ENCODE data around the gene TRIM54. TPM values are rescaled to one million over a fixed set of nuclear protein-coding genes. Genes with fewer than 3 reads are reported as not detected.

Gene TRIM54
- total and polyA plus RNA-seq, 2 of the 4 experiments (the other 2 are of a cell fraction) = 0.15 TPM; not detected in 1

DNA sequence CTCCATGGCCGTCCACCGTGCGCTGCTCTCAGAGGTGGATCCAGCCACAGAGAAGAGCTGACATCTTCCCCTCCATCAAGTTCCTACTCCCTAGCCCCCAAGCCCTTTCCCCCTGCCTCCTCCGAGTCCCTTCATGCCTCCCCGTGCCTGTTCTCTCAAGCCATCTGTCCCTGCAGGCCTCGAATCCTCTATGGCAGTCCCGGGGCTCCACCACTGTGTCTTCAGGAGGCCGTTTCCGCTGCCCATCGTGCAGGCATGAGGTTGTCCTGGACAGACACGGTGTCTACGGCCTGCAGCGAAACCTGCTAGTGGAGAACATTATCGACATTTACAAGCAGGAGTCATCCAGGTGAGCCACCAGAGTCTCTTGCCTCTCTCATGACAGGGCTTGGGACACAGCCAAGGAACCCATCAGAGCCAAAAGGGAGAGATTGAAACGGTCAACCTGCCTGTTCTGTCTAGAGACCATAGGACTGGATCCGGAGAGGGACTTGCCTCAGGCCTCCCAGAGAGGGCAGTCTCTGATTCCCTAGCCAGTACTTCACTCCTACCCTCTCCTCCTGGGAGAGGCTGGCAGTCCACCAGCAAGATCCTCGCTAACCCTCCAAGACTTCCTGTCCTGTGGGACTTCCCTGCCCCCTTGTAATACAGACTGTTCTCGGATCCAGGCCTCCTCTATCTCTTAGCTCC is 16.3 kb downstream of the TRIM54 start:
- Histone ChIP-seq H2BK5ac (ENCODE audit: low read depth, low read length, poor library complexity, severe bottlenecking) (no peak overlapping the region), H3K18ac (ENCODE audit: low read depth, low read length) (no peak overlapping the region), H3K27ac (ENCODE audit: insufficient read depth, low read length) (no peak overlapping the region), H2BK15ac (ENCODE audit: low read depth, low read length) (no peak overlapping the region), H3K9me1 (ENCODE audit: insufficient read depth, low read length) (peaks cover 9% of the 10 kb centered on the region), H2AK9ac (replicated peaks; ENCODE audit: low read depth, low read length, poor library complexity) (no peak overlapping the region), H3K9me3 (ENCODE audit: control insufficient read depth, insufficient read depth, low read length) (no peaks in the 10 kb centered on the region), H3K79me1 (ENCODE audit: low read depth in 1 of 2, low read length in 2 of 2) (no peaks in the 10 kb centered on the region), H3K4ac (ENCODE audit: low read depth, low read length) (no peak overlapping the region), H4K8ac (ENCODE audit: low read depth in 2 of 2, low read length in 2 of 2) (no peak overlapping the region), H4K5ac (ENCODE audit: low read depth, low read length) (no peak overlapping the region), H2BK20ac (ENCODE audit: low read depth, low read length) (no peak overlapping the region), H3K23ac (ENCODE audit: low read depth, low read length) (no peak overlapping the region), H3K56ac (ENCODE audit: extremely low read depth, insufficient read depth, low read length) (no peak overlapping the region), H4K20me1 (ENCODE audit: insufficient read depth, low read length) (no peaks in the 10 kb centered on the region; the same call in 1 of the 2 replicates), H2AFZ (replicated peaks; ENCODE audit: low read length, poor library complexity) (peak overlapping the region; percentile 5), H3K14ac (replicated peaks; ENCODE audit: low read depth, low read length) (no peak overlapping the region), H3K9ac (ENCODE audit: low read depth, low read length) (no peak overlapping the region), H4K91ac (ENCODE audit: insufficient read depth, low read depth, low read length) (no peak overlapping the region), H2BK120ac (ENCODE audit: low read depth, low read length) (no peak overlapping the region), H3K4me2 (ENCODE audit: low read depth, low read length) (no peak overlapping the region), H2AK5ac (ENCODE audit: low read depth, low read length) (no peak overlapping the region), H3K36me3 (ENCODE audit: control insufficient read depth, insufficient read depth, low read length) (no peaks in the 10 kb centered on the region), H3K4me1 (ENCODE audit: control insufficient read depth, insufficient read depth, low read length) (peaks cover 5% of the 10 kb centered on the region), H3K27me3 (ENCODE audit: control insufficient read depth, insufficient read depth, low read length) (peaks cover 8% of the 10 kb centered on the region), H3K4me3 (ENCODE audit: insufficient read depth, low read depth, low read length) (no peak overlapping the region)
- intact Hi-C loops (cut with micrococcal nuclease) = no loop called here
- no TSS peak for BruUV-seq (replicated peaks)
- peak; percentile 19; the same call in 1 of the 2 replicates for ATAC-seq (ENCODE audit: low read depth)
- dilution Hi-C loops (cut with HindIII; ENCODE audit: low sequenced_read_pairs, unreplicated experiment) = no loop called here
- no peak for DNase-seq
- WGBS, 2 experiments (ENCODE audit: extremely low coverage in 2 of 2, insufficient read length in 1 of 2) = 76% methylated on average over 12 of the region's 18 CpGs; no CpG with 5 or more reads in 1 of the 2 experiments
- POLR2A ChIA-PET (ENCODE audit: unreplicated experiment) = no interaction called here
- no peak for TF ChIP-seq MXI1 (IDR thresholded peaks at IDR 0.05; ENCODE audit: borderline replicate concordance, low read depth, low read length)
- TF ChIP-seq CEBPB (IDR thresholded peaks at IDR 0.05; ENCODE audit: low read depth, low read length) = no peak
- no peak for TF ChIP-seq BHLHE40 (IDR thresholded peaks at IDR 0.05; ENCODE audit: low read depth, low read length)
- TF ChIP-seq POLR2A (IDR thresholded peaks at IDR 0.05; ENCODE audit: low read depth, low read length) = no peak
- TF ChIP-seq, protein P1, sequence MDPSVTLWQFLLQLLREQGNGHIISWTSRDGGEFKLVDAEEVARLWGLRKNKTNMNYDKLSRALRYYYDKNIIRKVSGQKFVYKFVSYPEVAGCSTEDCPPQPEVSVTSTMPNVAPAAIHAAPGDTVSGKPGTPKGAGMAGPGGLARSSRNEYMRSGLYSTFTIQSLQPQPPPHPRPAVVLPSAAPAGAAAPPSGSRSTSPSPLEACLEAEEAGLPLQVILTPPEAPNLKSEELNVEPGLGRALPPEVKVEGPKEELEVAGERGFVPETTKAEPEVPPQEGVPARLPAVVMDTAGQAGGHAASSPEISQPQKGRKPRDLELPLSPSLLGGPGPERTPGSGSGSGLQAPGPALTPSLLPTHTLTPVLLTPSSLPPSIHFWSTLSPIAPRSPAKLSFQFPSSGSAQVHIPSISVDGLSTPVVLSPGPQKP (IDR thresholded peaks at IDR 0.05; ENCODE audit: borderline replicate concordance, low read depth, low read length) = no peak
- TF ChIP-seq NFE2L2 (IDR thresholded peaks at IDR 0.05; ENCODE audit: low read depth, low read length) = no peak
- TF ChIP-seq, protein P2, sequence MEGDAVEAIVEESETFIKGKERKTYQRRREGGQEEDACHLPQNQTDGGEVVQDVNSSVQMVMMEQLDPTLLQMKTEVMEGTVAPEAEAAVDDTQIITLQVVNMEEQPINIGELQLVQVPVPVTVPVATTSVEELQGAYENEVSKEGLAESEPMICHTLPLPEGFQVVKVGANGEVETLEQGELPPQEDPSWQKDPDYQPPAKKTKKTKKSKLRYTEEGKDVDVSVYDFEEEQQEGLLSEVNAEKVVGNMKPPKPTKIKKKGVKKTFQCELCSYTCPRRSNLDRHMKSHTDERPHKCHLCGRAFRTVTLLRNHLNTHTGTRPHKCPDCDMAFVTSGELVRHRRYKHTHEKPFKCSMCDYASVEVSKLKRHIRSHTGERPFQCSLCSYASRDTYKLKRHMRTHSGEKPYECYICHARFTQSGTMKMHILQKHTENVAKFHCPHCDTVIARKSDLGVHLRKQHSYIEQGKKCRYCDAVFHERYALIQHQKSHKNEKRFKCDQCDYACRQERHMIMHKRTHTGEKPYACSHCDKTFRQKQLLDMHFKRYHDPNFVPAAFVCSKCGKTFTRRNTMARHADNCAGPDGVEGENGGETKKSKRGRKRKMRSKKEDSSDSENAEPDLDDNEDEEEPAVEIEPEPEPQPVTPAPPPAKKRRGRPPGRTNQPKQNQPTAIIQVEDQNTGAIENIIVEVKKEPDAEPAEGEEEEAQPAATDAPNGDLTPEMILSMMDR (conservative IDR thresholded peaks at IDR 0.05; ENCODE audit: low read depth, low read length) = no peak
- no peak for TF ChIP-seq MAFK (IDR thresholded peaks at IDR 0.05; ENCODE audit: low read depth, low read length)
- TF ChIP-seq SMC3 (IDR thresholded peaks at IDR 0.05; ENCODE audit: low read depth, low read length) = no peak
- no peak for TF ChIP-seq MAZ (IDR thresholded peaks at IDR 0.05; ENCODE audit: borderline replicate concordance, low read depth, low read length)
- no peak for TF ChIP-seq CHD1 (IDR thresholded peaks at IDR 0.05; ENCODE audit: low read depth, low read length)
- TF ChIP-seq RCOR1 (IDR thresholded peaks at IDR 0.05; ENCODE audit: insufficient replicate concordance, low read length) = no peak
- no peak for TF ChIP-seq RAD21 (IDR thresholded peaks at IDR 0.05; ENCODE audit: low read length)
- TF ChIP-seq RFX5 (IDR thresholded peaks at IDR 0.05; ENCODE audit: low read depth, low read length) = no peak
- TF ChIP-seq FOS (IDR thresholded peaks at IDR 0.05; ENCODE audit: low read depth, low read length) = no peak
- TF ChIP-seq USF2 (IDR thresholded peaks at IDR 0.05; ENCODE audit: low read depth, low read length) = no peak
- CTCF ChIA-PET = interaction anchor here (0.6 to 0.7 kb wide), 2 partner anchors 104 to 212 kb away, joined by 3 to 4 read pairs; partner anchors contain the start of gene KHK
- in situ Hi-C loops (cut with MboI; ENCODE audit: low sequenced_read_pairs) = no loop called here

Data from IMR-90 (cell line).